Mammary epithelial cell (primary cell): ENCODE results near the gene FAM98C.

Source experiments
- CTCF ChIP-seq, 2 donors: IDR thresholded peaks in 1 of 2; conservative IDR thresholded peaks in 1 of 2; 2 replicates each; pipeline ENCODE4 v1.5.1; 2011 to 2012; ENCODE audit warnings: inconsistent platforms in 2 of 2, low read length in 2 of 2, mild to moderate bottlenecking in 2 of 2, control low read depth in 1 of 2, low read depth in 1 of 2; ENCODE audit not compliant: insufficient read depth in 1 of 2; ENCODE audit errors: extremely low read depth in 1 of 2
- EZH2 ChIP-seq: IDR thresholded peaks from 2 replicates; pipeline ENCODE4 v1.6.1; 2012; ENCODE audit warnings: low read length, inconsistent platforms, borderline replicate concordance

GRCh38 chr19:38385804-38386257, 17.1 kb upstream of the FAM98C start:
- no peak for TF ChIP-seq CTCF (conservative IDR thresholded peaks at IDR 0.05 in 1 of 2, IDR thresholded peaks at IDR 0.05 in 1 of 2; ENCODE audit: extremely low read depth in 1 of 2, insufficient read depth in 1 of 2, low read depth in 1 of 2, low read length in 2 of 2)
- TF ChIP-seq EZH2: no peak
